ENCODE data around the gene CDON. TPM values are rescaled to one million over a fixed set of nuclear protein-coding genes. Genes with fewer than 3 reads are reported as not detected.

Gene CDON
- polyA plus RNA-seq, 4 donors: 1.7 to 9.0 TPM; not detected in 2

DNA sequence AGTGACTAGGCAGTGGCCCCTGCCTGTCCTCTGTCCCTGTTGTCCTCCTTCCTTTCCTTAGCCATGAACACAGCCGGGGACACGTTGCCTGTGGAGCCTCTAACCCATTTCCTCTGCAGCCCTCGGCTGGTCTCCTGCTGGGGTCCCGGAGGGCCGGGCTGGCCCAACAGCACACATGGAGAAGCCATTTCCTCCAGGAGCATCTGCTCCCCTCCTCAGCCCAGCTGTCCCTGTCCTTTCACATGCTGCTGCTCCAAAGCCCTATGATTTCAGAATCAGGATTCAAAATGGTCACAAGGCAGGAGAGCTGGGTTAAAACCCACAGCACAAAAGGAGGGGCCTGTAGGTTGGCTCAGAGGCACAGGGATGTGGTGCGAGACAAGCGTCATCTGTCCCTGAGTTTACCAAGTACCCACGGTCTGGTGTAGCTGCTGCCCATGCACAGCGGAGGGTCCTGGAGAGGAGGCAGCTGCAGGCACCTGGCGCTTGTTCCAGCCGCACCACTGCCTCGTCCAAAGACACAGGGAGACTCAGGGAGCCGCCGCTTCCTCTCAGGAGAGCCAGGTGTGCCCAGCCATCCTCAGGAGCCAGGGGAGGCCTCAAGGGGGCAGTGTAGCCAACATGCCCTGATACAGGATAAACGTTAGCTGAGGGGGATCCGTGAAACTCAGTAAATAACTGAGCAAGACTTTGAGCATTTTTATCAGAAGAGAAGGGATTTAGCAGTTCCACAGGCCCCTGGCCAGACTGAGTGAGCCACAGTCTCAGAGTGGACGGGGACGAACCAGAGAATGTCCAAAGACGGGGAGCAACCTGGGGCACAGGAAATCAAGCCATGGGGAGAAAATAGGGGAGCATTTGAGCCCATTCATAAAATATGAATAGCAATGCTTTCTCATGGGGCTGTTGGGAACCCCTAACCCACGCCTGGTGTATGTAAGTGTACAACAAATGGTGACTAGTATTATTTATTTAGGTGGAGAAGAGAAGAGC lies 120.8 kb downstream of the CDON start:
- no peak overlapping the region for H3K27ac ChIP-seq (ENCODE audit: low read depth in 1 of 3, low read length in 2 of 3)
- H3K9me3 ChIP-seq (ENCODE audit: control insufficient read depth in 2 of 2, insufficient read depth in 1 of 2, low read depth in 1 of 2, low read length in 1 of 2): no peaks in the 10 kb centered on the region
- no peak overlapping the region for H3K4me3 ChIP-seq (ENCODE audit: low read depth in 1 of 3, low read length in 3 of 3)
- DNase-seq (peak; percentile 60 to 72), FAIRE-seq (no peak)
- H3K4me1 ChIP-seq (ENCODE audit: control insufficient read depth in 3 of 3, insufficient read depth in 2 of 3, low read depth in 1 of 3, low read length in 2 of 3): peaks cover 0 to 5% (median 0%) of the 10 kb centered on the region in 3 donors
- H3K36me3 ChIP-seq (ENCODE audit: control insufficient read depth in 3 of 3, insufficient read depth in 2 of 3, low read depth in 1 of 3, low read length in 3 of 3): no peaks in the 10 kb centered on the region
- 34 to 39% (median 36%) methylated on average over 20 of the region's 20 CpGs for WGBS, 3 donors
- no peaks in the 10 kb centered on the region for H3K27me3 ChIP-seq (ENCODE audit: control insufficient read depth in 3 of 3, insufficient read depth in 3 of 3, low read length in 3 of 3)

DNA sequence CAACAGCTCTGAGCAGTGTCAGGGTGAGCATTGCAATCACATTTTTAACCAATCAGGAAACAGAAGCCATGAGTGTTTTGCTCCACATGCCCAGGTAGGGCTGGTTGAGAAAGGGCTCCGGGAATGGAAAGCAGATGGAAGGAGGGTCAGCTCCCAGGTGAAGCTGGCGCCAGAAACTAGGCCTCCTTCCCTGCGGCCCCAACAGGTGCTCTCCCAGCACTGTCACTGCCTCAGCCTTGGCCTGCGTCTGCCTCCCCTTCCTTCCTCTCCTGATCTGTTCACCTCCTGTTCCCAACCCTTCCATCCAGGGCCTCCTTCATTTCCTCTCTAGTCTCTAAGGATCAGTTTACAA lies 121.4 kb downstream of the CDON start:
- Histone ChIP-seq H3K27ac (ENCODE audit: low read depth in 1 of 3, low read length in 2 of 3) (no peak overlapping the region), H3K4me1 (ENCODE audit: control insufficient read depth in 3 of 3, insufficient read depth in 2 of 3, low read depth in 1 of 3, low read length in 2 of 3) (peaks cover 0 to 5% (median 0%) of the 10 kb centered on the region in 3 donors), H3K36me3 (ENCODE audit: control insufficient read depth in 3 of 3, insufficient read depth in 2 of 3, low read depth in 1 of 3, low read length in 3 of 3) (no peaks in the 10 kb centered on the region), H3K27me3 (ENCODE audit: control insufficient read depth in 3 of 3, insufficient read depth in 3 of 3, low read length in 3 of 3) (no peaks in the 10 kb centered on the region), H3K4me3 (ENCODE audit: low read depth in 1 of 3, low read length in 3 of 3) (no peak overlapping the region), H3K9me3 (ENCODE audit: control insufficient read depth in 2 of 2, insufficient read depth in 1 of 2, low read depth in 1 of 2, low read length in 1 of 2) (no peaks in the 10 kb centered on the region)
- FAIRE-seq (no peak), DNase-seq (no peak)
- 86 to 91% (median 87%) methylated on average over 4 of the region's 4 CpGs for WGBS, 3 donors

DNA sequence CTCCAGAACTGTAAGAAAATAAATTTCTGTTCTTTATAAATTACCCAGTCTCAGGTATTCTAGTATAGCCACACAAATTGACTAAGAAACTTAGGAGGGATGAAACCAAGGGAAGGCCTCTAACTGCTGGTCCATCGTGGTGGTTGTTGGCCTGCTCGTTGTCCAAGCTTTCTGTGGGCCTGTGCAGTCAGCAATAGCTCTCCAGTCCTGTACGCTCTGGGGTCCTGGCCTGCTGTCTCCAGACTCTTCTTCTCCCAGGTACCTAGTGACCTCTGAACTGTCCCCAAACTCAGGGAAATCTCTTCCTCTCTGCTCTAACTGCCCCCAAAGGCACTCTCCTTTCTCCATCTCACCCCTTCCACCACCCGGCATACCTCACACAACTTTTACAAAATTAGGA lies 122.5 kb downstream of the CDON start:
- DNase-seq (no peak), FAIRE-seq (no peak)
- H3K36me3 ChIP-seq (ENCODE audit: control insufficient read depth in 3 of 3, insufficient read depth in 2 of 3, low read depth in 1 of 3, low read length in 3 of 3): no peaks in the 10 kb centered on the region
- WGBS, 3 donors: 90 to 93% (median 92%) methylated on average over 4 of the region's 4 CpGs
- peaks cover 0 to 5% (median 0%) of the 10 kb centered on the region in 3 donors for H3K4me1 ChIP-seq (ENCODE audit: control insufficient read depth in 3 of 3, insufficient read depth in 2 of 3, low read depth in 1 of 3, low read length in 2 of 3)
- H3K4me3 ChIP-seq (ENCODE audit: low read depth in 1 of 3, low read length in 3 of 3): no peak overlapping the region
- H3K27ac ChIP-seq (ENCODE audit: low read depth in 1 of 3, low read length in 2 of 3): no peak overlapping the region
- no peaks in the 10 kb centered on the region for H3K27me3 ChIP-seq (ENCODE audit: control insufficient read depth in 3 of 3, insufficient read depth in 3 of 3, low read length in 3 of 3)
- H3K9me3 ChIP-seq (ENCODE audit: control insufficient read depth in 2 of 2, insufficient read depth in 1 of 2, low read depth in 1 of 2, low read length in 1 of 2): no peaks in the 10 kb centered on the region

DNA sequence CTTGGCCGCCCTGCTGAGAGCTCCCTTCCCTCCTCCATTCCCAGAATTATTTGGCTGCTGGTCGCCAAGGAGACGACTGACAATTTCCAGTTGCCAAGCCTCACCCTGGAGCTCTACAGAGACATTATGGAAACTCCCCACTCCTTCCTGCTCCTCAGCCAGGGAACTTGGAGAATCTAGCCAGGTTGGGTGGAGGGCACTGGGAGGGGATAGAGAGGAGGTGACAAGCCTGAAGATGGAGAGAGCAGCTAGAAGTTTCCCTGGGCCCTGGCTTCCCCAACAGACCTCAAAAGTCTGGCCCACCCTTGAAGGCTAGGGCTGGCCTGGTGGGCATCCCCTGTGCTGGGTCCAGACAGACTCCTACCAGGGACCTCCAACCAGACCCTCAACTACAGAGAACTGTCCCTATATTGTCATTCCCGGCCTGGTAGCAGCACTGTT lies 123.6 kb downstream of the CDON start:
- 67 to 80% (median 77%) methylated on average over 4 of the region's 4 CpGs for WGBS, 3 donors
- Histone ChIP-seq H3K4me1 (ENCODE audit: control insufficient read depth in 3 of 3, insufficient read depth in 2 of 3, low read depth in 1 of 3, low read length in 2 of 3) (peaks cover 0 to 5% (median 0%) of the 10 kb centered on the region in 3 donors), H3K27ac (ENCODE audit: low read depth in 1 of 3, low read length in 2 of 3) (no peak overlapping the region), H3K9me3 (ENCODE audit: control insufficient read depth in 2 of 2, insufficient read depth in 1 of 2, low read depth in 1 of 2, low read length in 1 of 2) (no peaks in the 10 kb centered on the region), H3K27me3 (ENCODE audit: control insufficient read depth in 3 of 3, insufficient read depth in 3 of 3, low read length in 3 of 3) (no peaks in the 10 kb centered on the region), H3K36me3 (ENCODE audit: control insufficient read depth in 3 of 3, insufficient read depth in 2 of 3, low read depth in 1 of 3, low read length in 3 of 3) (no peaks in the 10 kb centered on the region), H3K4me3 (ENCODE audit: low read depth in 1 of 3, low read length in 3 of 3) (no peak overlapping the region)
- FAIRE-seq: no peak
- no peak for DNase-seq

DNA sequence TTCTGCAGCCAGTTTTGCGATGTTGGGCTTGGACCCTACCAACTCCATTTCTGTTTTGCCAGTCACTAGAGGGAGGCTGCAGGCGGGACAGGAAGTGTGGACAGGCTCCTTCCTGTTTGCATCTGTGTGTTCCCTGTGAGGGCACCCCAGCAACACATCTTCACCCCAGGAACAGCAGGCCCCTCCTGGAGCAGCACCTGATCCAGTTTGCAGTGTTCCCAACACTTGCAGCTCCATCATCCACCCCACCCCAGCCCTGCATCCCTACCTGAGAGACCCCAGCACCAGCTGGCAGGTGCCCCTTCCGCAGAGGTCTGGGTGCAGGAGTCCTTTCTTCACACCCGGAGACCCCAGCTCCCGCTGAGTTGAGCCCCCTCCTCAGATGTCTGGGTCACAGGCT lies 124.2 kb downstream of the CDON start:
- Histone ChIP-seq H3K4me1 (ENCODE audit: control insufficient read depth in 3 of 3, insufficient read depth in 2 of 3, low read depth in 1 of 3, low read length in 2 of 3) (peaks cover 0 to 5% (median 0%) of the 10 kb centered on the region in 3 donors), H3K36me3 (ENCODE audit: control insufficient read depth in 3 of 3, insufficient read depth in 2 of 3, low read depth in 1 of 3, low read length in 3 of 3) (no peaks in the 10 kb centered on the region), H3K9me3 (ENCODE audit: control insufficient read depth in 2 of 2, insufficient read depth in 1 of 2, low read depth in 1 of 2, low read length in 1 of 2) (no peaks in the 10 kb centered on the region), H3K27me3 (ENCODE audit: control insufficient read depth in 3 of 3, insufficient read depth in 3 of 3, low read length in 3 of 3) (no peaks in the 10 kb centered on the region), H3K27ac (ENCODE audit: low read depth in 1 of 3, low read length in 2 of 3) (no peak overlapping the region), H3K4me3 (ENCODE audit: low read depth in 1 of 3, low read length in 3 of 3) (no peak overlapping the region)
- 89 to 93% (median 91%) methylated on average over 5 of the region's 5 CpGs for WGBS, 3 donors
- no peak for FAIRE-seq
- DNase-seq: no peak

DNA sequence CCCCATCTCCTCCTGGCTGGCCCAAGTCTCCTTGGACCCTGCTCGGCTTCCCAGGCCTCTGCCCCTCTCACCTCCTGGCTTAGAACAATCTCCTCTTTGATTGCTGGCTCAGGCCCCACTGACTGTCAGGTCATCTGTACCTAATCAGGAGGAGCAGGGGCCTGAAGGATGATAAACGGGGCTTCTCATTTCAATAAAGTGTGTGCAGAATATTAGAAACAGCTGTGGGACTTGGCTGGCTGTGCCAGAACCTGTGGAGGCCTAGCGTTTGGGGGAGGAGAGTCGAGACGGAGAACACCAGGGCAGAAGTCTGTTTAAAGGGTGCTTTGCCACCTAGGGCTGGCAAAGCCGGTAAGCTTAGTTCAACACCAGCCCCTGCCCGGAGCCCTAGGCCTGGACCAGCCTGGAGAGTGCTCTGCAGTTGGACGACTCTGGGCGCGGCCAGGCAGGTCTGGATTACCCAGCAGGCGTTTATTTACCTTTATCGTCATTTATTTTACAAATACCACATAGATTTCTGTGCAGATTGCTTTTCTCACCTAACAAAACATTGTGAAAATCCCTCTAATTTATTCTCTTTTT lies 127.0 kb downstream of the CDON start:
- H3K27ac ChIP-seq (ENCODE audit: low read depth in 1 of 3, low read length in 2 of 3): no peak overlapping the region
- no peak for DNase-seq
- no peak overlapping the region for H3K4me3 ChIP-seq (ENCODE audit: low read depth in 1 of 3, low read length in 3 of 3)
- peaks cover 0 to 3% (median 0%) of the 10 kb centered on the region in 3 donors for H3K27me3 ChIP-seq (ENCODE audit: control insufficient read depth in 3 of 3, insufficient read depth in 3 of 3, low read length in 3 of 3)
- no peaks in the 10 kb centered on the region for H3K4me1 ChIP-seq (ENCODE audit: control insufficient read depth in 3 of 3, insufficient read depth in 2 of 3, low read depth in 1 of 3, low read length in 2 of 3)
- no peaks in the 10 kb centered on the region for H3K36me3 ChIP-seq (ENCODE audit: control insufficient read depth in 3 of 3, insufficient read depth in 2 of 3, low read depth in 1 of 3, low read length in 3 of 3)
- H3K9me3 ChIP-seq (ENCODE audit: control insufficient read depth in 2 of 2, insufficient read depth in 1 of 2, low read depth in 1 of 2, low read length in 1 of 2): no peaks in the 10 kb centered on the region
- no peak for FAIRE-seq
- 72 to 80% (median 77%) methylated on average over 12 of the region's 12 CpGs for WGBS, 3 donors

DNA sequence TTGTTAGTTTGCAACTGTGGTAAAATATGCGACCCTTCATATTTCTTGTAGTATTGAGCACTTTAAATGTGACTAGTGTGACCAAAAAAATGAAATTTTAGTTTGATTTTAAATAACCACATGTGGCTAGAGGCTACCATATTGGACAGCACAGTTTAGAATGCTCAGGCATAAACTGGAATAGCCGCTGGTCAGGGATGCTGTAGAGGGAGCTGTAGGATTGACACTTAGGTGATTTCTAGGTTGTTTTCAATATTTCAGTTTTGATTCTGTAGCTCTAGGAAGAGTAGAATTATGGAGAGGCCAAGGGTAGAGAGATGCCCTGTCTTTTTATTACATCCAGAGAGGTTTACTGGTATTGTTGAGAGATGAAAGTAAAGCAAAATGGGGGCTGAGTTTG lies 127.6 kb downstream of the CDON start:
- peaks cover 0 to 3% (median 0%) of the 10 kb centered on the region in 3 donors for H3K27me3 ChIP-seq (ENCODE audit: control insufficient read depth in 3 of 3, insufficient read depth in 3 of 3, low read length in 3 of 3)
- no peak overlapping the region for H3K4me3 ChIP-seq (ENCODE audit: low read depth in 1 of 3, low read length in 3 of 3)
- no peaks in the 10 kb centered on the region for H3K4me1 ChIP-seq (ENCODE audit: control insufficient read depth in 3 of 3, insufficient read depth in 2 of 3, low read depth in 1 of 3, low read length in 2 of 3)
- DNase-seq: no peak
- H3K36me3 ChIP-seq (ENCODE audit: control insufficient read depth in 3 of 3, insufficient read depth in 2 of 3, low read depth in 1 of 3, low read length in 3 of 3): no peaks in the 10 kb centered on the region
- H3K27ac ChIP-seq (ENCODE audit: low read depth in 1 of 3, low read length in 2 of 3): no peak overlapping the region
- WGBS, 3 donors: 89 to 96% (median 94%) methylated on average over 2 of the region's 2 CpGs
- no peak for FAIRE-seq
- no peaks in the 10 kb centered on the region for H3K9me3 ChIP-seq (ENCODE audit: control insufficient read depth in 2 of 2, insufficient read depth in 1 of 2, low read depth in 1 of 2, low read length in 1 of 2)

DNA sequence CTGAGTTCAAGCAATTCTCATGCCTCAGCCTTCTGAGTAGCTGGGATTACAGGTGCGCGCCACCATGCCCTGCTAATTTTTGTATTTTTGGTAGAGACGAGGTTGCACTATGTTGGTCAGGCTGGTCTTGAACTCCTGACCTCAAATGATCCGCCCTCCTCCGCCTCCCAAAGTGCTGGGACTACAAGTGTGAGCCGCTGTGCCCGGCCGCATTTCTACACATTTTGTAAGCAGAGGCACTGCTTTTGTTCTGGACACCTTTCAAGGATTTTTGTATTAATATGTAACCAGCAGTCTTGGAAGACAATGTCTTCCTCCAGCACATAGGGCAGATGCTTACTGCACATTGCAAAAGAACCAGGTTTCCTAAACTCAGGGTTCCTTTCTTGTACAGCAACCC lies 128.2 kb downstream of the CDON start:
- Histone ChIP-seq H3K27ac (ENCODE audit: low read depth in 1 of 3, low read length in 2 of 3) (no peak overlapping the region), H3K27me3 (ENCODE audit: control insufficient read depth in 3 of 3, insufficient read depth in 3 of 3, low read length in 3 of 3) (peaks cover 0 to 6% (median 0%) of the 10 kb centered on the region in 3 donors), H3K4me1 (ENCODE audit: control insufficient read depth in 3 of 3, insufficient read depth in 2 of 3, low read depth in 1 of 3, low read length in 2 of 3) (no peaks in the 10 kb centered on the region), H3K4me3 (ENCODE audit: low read depth in 1 of 3, low read length in 3 of 3) (no peak overlapping the region), H3K9me3 (ENCODE audit: control insufficient read depth in 2 of 2, insufficient read depth in 1 of 2, low read depth in 1 of 2, low read length in 1 of 2) (no peaks in the 10 kb centered on the region), H3K36me3 (ENCODE audit: control insufficient read depth in 3 of 3, insufficient read depth in 2 of 3, low read depth in 1 of 3, low read length in 3 of 3) (no peaks in the 10 kb centered on the region)
- 88 to 94% (median 90%) methylated on average over 8 of the region's 8 CpGs for WGBS, 3 donors
- DNase-seq: no peak
- FAIRE-seq: no peak

Measured in small intestine (tissue), 7 donors.